WTC11 (cell line): ENCODE measurements around the gene ELF5.

Experiments
- ATF1 ChIP-seq: sonication (generic); formaldehyde crosslinking; IDR thresholded peaks from 2 replicates; pipeline ENCODE4 v1.8.1; 2023; ENCODE audit warnings: mild to moderate bottlenecking, moderate library complexity, missing genetic modification reagents
- CBFB ChIP-seq: sonication (generic); formaldehyde crosslinking; IDR thresholded peaks from 2 replicates; pipeline ENCODE4 v1.8.1; 2022; ENCODE audit warnings: mild to moderate bottlenecking, low read depth, missing genetic modification reagents
- CTCF ChIP-seq: fragments of 200-600 bp; IDR thresholded peaks from 2 replicates; pipeline ENCODE4 v1.8.0; 2022; ENCODE audit warnings: antibody characterized with exemption
- ESRRA ChIP-seq: sonication (generic); formaldehyde crosslinking; IDR thresholded peaks from 2 replicates; pipeline ENCODE4 v1.8.1; 2022; ENCODE audit warnings: mild to moderate bottlenecking, missing genetic modification reagents, borderline replicate concordance
- ETV6 ChIP-seq: sonication (generic); formaldehyde crosslinking; IDR thresholded peaks from 2 replicates; pipeline ENCODE4 v1.8.1; 2022; ENCODE audit warnings: mild to moderate bottlenecking, missing genetic modification reagents
- NFATC4 ChIP-seq: fragments of 250-450 bp; sonication (Bioruptor Pico); IDR thresholded peaks from 2 replicates; pipeline ENCODE4 v1.9.0; 2021; ENCODE audit warnings: mild to moderate bottlenecking
- SMAD3 ChIP-seq: sonication (generic); formaldehyde crosslinking; IDR thresholded peaks from 2 replicates; pipeline ENCODE4 v1.8.0; 2022; ENCODE audit warnings: missing genetic modification reagents, mild to moderate bottlenecking, borderline replicate concordance
- SP1 ChIP-seq: sonication (generic); formaldehyde crosslinking; conservative IDR thresholded peaks from 2 replicates; pipeline ENCODE4 v1.8.1; 2022; ENCODE audit warnings: missing genetic modification reagents
- USF1 ChIP-seq: sonication (generic); formaldehyde crosslinking; IDR thresholded peaks from 2 replicates; pipeline ENCODE4 v1.8.0; 2022; ENCODE audit warnings: mild to moderate bottlenecking, missing genetic modification reagents

GRCh38 chr11:34437224-34438125, 76.1 kb downstream of the ELF5 start:
- TF ChIP-seq NFATC4 (CRISPR knock-in tag) (no peak), CTCF (no peak), CBFB (CRISPR knock-in tag) (no peak), USF1 (CRISPR knock-in tag) (no peak), ETV6 (no peak), SMAD3 (CRISPR knock-in tag) (no peak), ATF1 (CRISPR knock-in tag) (no peak), SP1 (CRISPR knock-in tag) (no peak), ESRRA (CRISPR knock-in tag) (no peak)
